HG03342 (cell line): ENCODE results near the gene SRM.
"Not testable (repeated sequence)": the region's sequence is repeated elsewhere in the genome, so short reads cannot be mapped to it uniquely, and the experiment has no call there.

Experiments used
- ATAC-seq: cut with Tn5 transposase; IDR thresholded peaks from one replicate; pipeline ENCODE4 v1.9.1; 2021; ENCODE audit warnings: mild to moderate bottlenecking, moderate library complexity; ENCODE audit not compliant: unreplicated experiment

Gene SRM

DNA sequence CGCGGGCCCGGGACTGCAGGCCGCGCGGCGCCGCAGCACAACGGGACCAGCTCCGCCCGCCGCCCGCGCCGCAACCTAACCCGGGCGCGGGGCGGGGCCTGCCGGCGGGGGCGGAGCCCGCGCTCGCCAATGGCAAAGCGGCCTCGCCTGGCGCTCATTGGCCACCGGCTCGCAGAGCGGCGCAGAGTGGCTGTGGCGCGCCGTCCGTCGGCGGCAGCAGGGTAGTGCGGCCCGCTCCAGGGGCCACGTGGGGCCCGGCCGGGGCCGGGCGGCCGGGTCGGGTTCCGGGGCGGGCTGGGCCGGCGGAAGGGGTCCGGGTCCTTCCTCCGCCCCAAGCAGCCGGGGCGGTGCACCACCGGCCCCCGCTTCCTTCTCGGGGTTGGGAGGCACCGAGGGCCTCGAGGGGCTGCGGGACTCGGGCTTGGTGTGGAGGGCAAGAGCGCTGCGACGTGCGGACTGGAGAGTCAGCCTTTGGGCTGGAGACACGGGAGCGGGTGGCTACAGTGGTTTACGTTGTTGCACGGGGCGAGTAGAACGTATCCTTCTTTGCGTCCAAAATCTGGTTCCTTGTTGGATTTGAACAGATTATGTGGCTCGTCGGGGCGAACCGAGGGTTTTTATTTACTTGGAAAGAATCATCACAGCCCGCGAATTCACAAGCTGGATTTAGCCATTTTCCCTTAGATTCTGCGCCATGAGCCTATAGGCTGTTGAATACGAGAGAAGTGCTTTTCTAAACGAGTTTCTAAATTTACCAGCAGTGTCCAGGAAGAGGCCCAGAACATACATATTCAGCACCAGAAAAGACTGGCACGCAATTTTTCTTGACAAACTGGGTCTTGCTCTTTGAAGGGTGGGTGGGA is at the start of gene SRM:
Gene SRM (minus strand): TSS at position 51 of the 863 bp plus-strand sequence. CDS start 75 bp downstream, outside the sequence.
- ATAC-seq, result peak; percentile 90

DNA sequence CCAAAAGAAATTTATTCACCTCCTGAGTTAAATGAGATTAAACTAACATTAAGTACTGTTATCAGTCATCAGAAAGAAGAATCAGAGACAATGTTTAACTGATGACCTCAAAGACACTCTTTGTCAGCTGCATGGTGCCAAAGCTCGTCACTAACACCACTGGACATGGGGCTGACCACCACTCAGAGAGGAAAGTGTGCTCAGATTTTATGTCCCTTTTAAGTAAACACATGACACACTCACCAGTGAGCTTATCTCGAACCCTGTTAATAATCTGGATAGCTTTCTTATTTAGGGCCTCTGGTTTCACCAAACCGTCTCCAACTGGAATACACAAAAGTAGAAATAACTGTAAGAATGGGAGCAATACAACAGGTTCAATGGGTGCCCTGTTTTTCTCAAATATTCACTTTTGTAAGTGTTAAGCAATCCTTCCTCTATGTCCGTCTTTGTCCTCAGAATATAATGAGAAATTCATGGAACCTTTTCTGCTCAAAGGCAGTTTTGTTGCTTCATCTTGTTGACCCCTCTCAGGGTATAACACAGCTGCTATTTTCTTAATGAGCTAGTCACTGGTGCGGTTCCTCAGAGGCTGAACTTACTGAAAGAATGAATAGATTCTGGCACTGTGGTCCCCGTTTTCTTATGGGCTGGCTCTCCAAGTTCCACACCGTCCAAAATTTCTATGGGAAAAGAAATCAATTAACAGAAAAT is 49.4 kb upstream of the SRM start:
- no peak for ATAC-seq

DNA sequence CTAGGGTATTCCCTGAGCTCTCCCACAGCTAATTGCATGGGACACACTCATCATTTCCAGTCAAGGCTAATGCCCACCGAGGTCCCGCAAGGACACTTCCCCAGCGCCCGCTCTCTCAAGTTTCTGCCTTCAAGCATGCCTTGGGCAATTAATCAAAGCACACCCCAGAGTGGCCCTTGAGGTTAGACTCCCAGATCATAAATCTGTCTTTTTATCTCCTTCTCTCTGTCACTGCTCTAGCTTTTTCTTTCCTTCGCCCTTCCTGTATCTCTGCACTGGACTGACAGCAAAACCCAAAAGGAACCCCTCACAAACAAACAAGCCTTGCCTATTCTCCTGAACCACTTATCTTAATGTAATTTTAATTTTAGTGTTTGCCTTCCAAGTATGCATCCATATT is 47.8 kb upstream of the SRM start:
- ATAC-seq, result no peak

DNA sequence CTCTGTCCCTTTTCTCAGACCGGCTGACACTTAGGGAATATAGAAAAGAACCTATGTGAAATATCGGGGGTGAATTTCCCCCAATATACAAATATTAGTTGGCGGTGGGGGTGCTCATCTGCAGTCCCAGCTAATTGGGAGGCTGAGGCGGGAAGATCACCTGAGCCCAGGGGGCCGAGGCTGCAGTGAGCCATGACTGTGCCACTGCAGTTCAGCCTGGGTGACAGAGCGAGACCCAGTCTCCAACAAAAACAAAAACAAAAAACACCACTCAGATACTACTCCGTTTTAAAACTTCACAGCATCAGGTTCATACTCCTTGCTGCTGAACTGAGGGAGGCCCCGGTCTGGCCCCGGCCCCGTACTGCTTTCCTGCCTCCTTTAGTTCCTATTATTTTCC is 45.8 kb upstream of the SRM start:
- ATAC-seq, result no peak

DNA sequence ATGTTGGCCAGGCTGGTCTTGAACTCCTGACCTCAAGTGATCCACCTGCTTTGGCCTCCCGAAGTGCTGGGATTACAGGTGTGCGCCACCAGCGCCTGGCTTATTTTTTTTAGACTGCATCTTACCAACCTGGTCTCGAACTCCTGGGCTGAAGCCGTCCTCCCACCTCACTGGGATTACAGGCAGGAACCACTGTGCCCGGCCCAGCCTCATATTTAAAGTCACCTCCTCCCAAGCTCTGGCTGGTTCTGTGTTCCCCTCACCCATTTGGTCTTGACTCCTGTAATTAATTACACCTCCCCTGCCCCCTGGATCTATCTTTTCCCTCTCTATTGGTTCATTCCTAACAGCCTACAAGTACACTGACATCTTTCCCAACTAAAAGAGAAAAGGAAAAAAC is 41.5 kb upstream of the SRM start:
- ATAC-seq, result no peak

DNA sequence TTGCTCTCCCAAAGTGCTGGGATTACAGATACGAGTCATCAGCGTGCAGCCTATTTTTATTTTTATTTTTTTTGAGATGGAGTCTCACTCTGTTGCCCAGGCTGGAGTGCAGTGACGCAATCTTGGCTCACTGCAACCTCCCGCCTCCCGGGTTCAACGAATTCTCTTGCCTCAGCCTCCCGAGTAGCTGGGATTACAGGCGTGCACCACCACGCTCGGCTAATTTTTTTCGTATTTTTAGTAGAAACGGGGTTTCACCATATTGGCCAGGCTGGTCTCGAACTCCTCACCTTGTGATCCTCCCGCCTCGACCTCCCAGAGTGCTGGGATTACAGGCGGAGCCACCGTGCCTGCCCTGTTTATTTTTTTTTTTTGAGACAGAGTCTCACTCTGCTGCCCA is 41.0 kb upstream of the SRM start:
- ATAC-seq, result not testable (repeated sequence)

DNA sequence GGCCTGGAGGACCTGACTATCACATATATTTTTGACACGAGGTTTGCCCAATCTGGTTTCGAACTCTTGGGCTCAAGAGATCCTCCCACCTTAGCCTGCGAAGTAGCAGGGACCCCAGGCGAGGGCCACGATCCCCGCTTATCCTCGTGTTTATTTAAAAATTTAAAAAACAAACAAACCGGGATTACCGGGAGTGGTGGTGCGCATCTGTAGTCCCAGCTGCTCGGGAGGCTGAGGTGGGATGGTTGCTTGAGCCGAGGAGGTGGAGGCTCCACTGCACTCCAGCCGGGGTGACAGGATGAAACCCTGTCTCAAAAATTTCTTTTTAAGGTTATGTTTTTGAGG is 40.3 kb upstream of the SRM start:
- no peak for ATAC-seq

DNA sequence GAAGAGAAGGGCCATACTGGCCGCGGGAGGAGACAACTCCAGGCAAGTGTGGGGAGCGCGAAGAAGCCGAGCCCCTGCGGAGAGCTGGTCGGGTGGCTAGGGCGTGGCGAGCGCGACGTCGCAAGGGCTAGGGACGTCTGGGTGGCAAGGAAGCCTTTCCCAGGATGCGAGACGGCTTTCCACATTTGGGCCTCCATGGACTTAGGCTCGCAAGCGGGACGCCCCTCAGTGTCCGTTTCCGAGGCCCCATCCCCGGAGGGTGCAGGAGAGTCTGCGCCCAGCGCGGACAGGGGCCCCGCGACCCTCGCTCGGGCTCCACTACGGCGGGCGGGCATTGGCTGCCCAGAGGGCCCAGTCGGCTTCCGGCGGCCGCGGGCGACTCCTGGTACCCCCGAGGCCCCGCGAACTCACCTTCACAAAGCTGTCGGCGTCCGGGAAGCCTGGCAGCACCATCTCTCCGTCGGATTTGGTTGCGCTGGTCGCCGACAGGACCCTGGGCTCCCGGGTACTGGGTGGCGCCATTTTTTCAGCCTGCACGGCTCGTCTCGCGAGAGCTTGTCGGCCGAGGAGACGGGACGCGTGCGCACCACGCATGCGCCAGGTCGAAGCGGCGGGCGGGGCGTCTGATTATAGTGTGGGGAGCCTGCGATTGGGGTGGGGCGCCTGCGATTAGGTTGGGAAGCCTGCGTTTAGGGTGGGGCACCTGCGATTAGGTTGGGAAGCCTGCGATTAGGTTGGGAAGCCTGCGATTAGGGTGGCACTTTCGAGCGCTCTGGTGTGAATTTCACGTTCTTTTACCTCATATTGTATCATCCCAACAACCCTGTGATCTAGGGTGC is 39.7 kb upstream of the SRM start, which contains the start of gene EXOSC10:
Gene EXOSC10 (minus strand): TSS at position 560 of the 839 bp plus-strand sequence. CDS start 38 bp downstream, at position 522.
- ATAC-seq, result peak; percentile 92

DNA sequence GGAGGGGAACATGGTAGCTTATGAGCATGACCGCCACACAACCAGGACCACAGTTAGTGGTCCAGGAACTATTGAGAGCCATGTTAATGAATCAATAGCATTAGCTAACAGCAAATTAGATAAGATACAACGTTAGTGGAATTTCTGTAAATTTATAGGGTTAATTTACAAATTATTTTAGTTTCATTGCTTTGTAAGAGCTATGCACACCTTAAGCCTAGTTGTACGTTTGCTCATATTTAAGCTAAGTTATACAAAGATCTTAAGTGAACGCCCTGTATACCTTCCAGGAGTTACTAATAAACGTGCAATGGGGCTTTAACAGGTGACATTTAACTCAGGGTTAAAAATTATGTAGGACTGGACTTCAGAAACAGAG is 39.1 kb upstream of the SRM start:
- peak; percentile 9 for ATAC-seq

DNA sequence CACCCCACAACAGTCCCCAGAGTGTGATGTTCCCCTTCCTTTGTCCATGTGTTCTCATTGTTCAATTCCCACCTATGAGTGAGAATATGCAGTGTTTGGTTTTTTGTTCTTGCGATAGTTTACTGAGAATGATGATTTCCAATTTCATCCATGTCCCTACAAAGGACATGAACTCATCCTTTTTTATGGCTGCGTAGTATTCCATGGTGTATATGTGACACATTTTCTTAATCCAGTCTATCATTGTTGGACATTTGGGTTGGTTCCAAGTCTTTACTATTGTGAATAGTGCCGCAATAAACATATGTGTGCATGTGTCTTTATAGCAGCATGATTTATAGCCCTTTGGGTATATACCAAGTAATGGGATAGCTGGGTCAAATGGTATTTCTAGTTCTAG is 24.0 kb upstream of the SRM start:
- not testable (repeated sequence) for ATAC-seq

DNA sequence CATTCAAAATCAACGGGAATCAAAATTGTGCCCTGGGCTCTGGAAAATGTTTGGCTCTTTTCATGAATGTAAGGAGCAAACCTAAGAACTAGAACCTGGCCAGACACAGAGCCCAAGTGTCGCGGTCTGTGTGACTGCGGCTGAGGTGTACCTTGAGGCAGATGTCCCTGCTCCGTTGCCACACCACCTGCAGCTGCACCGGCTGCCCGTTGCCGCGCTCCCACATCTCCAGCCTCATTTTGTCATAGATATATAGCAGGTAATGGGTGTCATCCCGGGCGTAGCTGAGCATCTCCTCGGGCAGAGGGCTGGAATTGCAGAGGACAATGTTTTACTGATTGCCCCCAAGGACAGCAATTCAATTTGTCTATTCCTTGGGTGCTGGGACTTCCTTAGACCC is 21.1 kb upstream of the SRM start:
- no peak for ATAC-seq

DNA sequence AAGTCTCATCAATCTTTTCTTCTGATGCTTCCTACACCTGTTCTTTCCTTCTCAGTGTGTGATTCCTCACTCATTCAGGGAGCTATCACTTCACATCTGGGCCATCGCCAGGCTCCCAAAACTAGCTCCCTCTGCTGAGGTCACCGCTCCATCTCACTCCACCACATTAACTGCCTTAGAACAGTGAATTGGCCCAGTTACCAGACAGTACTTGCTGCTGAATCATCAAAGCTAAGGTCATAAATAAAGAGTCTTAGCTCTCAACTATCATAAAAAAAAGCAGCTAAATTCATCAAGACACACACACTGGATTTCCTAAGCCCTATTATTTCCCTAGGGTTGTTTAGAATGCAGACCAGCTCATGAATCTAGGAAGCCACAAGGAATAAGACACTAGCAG is 18.8 kb upstream of the SRM start:
- ATAC-seq, result no peak

DNA sequence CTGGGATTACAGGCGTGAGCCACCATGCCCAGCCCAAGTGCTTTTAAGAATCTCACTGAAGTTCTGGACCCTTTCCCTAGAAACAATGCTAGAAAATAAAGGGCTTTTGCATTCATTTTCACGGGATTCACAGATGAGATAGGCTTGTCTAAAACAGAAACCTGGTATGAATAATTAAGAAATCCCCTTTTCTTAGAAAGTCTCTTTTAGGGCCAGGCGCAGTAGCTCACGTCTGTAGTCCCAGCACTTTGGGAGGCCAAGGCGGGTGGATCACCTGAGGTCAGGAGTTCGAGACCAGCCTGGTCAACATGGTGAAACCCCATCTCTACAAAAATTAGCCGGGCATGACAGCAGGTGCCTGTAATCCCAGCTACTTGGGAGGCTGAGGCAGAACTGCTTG is 13.6 kb upstream of the SRM start:
- not testable (repeated sequence) for ATAC-seq

DNA sequence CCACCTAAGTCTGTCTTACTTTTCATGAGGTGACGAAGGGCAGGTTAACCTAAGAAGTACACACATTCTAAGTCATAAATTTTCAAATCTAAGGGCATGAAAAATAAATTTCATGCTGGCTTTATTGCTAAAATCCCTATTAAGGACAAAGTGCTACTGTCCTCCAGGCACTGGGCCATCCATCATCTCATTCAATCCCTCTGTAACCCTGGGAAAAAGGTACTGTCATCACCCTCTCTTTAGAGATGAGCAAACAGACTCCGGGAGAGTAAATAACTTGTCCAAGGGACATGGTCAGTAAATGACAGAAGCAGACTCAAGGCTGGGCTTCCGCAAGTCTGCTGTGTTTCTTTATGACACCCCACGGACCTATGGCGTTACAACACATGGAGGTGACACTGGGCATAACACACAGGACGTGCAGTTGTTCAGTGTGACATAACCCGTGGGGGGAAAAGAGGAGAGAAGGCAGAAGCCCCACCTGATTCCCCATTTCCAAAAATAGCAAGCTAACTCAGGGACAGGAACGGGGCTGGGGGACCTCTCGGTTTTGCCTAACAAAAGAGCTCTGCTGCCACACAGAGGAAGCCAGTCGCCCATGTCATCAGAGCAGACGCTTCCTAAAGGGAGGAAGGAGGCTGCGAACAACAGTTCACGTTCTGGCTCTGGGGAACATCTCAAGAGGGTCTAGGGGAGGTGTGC is 12.5 kb upstream of the SRM start:
- ATAC-seq, result no peak

DNA sequence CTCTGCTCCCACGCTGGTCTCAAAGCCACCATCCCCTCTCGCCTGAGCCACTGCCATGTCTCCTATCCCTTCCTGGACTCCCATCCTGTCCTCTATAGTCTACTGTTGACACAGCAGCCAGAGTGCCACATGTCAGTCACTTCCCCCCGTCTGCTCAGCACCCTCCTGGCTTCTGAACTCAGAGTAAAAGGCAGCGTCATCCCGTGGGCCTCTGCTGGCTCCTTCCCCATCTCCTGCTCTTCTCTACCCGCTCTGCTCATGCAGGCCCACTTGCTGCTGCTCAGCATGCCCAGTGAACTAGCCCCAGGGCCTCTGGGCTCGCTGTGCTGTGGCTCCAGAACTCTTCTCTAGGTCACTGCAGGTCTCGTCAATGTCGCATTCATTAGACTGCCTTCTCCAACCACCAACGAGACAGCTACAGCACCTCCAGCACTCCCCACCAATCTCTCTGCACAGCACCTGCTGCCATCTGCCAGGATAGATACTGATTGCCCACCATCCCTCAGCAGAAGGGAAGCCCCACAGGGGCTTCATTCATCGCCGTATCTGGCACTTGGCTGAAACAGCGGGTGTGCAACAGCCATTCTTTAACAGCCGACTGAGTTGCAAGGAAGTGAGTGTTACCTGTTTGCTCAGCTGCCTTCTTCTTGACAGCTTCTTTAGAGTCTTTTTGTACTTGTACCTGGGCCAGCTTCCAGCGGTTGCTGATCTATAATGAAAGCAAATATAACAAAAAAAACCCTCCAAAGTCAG is 11.8 kb upstream of the SRM start:
- no peak for ATAC-seq

DNA sequence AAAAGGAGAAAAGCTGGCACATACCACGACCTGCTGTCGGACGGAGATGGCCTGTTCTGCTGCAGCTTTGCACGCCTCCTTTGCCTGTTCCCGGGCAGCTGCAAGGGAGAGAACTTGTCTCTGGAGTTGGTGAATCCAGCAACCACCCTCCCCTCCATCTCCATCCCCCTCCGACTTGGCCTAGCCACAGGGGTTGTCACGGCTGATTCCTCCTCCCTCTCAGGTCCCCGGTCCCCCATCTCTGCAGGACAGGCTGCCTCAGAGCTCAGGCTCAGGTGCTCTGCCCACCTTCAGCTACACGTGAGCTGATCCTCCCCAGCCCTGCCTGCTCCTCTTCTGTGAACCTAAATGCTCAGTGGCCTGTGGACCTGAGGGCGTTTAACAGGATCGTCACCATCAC is 11.1 kb upstream of the SRM start:
- no peak for ATAC-seq

DNA sequence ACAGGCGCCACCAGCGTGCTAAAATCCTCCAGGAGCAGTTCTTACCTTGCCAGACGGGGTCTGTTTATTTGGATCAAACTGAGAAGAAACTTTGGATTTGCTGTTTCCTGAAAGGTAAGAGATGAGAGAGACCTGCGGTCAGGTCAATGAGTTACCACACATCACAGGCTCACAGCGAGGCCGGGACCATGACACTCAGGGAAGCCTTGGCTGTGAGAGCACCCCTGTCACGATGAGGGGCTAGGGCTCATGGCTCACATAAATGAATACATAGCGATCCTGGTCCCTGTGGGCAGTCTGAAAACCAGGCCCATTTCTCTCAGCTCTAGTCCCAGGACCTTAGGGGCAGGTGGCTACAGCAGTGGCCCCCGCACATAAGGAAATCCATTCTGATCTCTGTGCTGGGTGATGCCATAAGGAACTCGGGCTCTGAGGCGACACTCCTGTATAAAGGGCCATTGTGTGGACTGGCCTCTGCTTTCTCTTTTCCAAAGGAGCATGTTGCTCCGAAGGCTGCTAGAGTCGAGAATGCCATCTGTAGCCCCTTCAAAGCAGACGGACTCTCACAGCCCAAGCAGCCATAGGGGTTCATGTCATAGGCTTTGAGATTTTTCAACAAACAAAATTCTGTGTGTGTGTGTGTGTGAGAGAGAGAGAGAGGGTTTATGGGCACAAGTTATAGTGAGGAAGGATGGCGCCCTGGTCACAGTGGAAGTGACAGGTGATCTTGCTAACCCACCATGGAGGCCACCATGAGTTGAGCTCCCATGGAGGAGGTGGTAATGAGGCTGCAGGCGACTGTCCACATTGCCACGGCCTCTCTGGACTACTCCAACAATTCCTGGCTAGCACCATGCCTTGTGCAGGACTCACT is 9.0 kb upstream of the SRM start:
- no peak for ATAC-seq

DNA sequence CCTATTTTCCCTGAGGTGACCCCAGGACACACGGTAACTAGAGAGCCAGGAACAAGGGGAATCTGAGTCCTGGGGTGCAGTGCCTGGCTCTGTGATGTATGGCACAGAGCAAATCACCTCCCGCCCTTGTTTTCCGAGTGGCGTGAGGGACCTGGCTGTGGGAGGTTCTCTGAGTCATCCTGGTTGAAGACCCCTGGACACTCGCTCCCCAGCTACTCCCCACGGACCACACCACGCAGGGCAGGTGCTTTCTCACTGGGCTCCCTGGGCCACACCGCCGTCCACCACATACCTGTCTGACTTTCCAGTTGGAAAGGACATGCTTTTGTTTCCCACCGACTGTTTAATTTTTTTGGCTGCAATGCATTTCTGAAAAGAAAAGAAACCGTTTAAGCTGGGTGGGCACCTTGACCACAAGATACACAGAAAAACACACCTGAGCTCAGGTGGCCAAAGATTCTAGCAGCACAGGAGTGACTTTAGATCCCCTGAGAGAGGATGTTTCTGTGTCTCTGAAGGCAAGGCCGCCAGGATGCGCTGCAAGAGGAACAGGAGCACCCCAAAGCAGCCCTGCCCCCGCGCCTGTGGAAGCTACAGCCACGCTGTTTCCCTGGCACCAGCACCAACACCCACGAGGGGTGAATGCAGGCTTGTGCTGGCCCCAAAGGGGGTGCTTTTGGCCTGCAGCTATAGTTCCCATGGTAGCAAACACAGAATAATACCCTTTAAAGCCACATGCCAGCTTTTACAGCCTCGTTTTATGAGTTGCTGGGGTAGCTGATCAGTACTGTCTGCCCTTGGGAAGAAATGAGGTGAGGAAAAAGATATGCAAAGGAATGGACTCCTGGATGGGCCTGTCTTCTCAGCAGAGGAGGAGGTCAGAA is 8.1 kb upstream of the SRM start:
- no peak for ATAC-seq
